Measurements from ENCODE around the gene ACOT7.

ACOT7 gene

GRCh38 chr1:6248161-6248776 is 145.3 kb downstream of the ACOT7 start:
- DNase-seq (ENCODE audit: low read depth): no peak
- TF ChIP-seq CTCF (IDR thresholded peaks at IDR 0.05; ENCODE audit: low read depth, low read length, missing control alignments): no peak
- no peak overlapping the region for H3K4me3 ChIP-seq (ENCODE audit: low read depth, low read length)

- no peak for DNase-seq (ENCODE audit: low read depth)
- no peak for TF ChIP-seq CTCF (IDR thresholded peaks at IDR 0.05; ENCODE audit: low read depth, low read length, missing control alignments)
- no peak overlapping the region for H3K4me3 ChIP-seq (ENCODE audit: low read depth, low read length)
Observed at GRCh38 chr1:6247651-6248050, 145.9 kb downstream of the ACOT7 start.

- DNase-seq (ENCODE audit: low read depth): peak; percentile 33
- no peak overlapping the region for H3K4me3 ChIP-seq (ENCODE audit: low read depth, low read length)
- peak; percentile 91 for TF ChIP-seq CTCF (IDR thresholded peaks at IDR 0.05; ENCODE audit: low read depth, low read length, missing control alignments)
Observed at GRCh38 chr1:6246497-6247467, 146.8 kb downstream of the ACOT7 start.

GRCh38 chr1:6245869-6246496 is 147.6 kb downstream of the ACOT7 start:
- peak overlapping the region; percentile 39 for H3K4me3 ChIP-seq (ENCODE audit: low read depth, low read length)
- no peak for DNase-seq (ENCODE audit: low read depth)
- no peak for TF ChIP-seq CTCF (IDR thresholded peaks at IDR 0.05; ENCODE audit: low read depth, low read length, missing control alignments)

- DNase-seq (ENCODE audit: low read depth): no peak
- H3K4me3 ChIP-seq (ENCODE audit: low read depth, low read length): peak overlapping the region; percentile 39
- TF ChIP-seq CTCF (IDR thresholded peaks at IDR 0.05; ENCODE audit: low read depth, low read length, missing control alignments): peak; percentile 88
Observed at GRCh38 chr1:6245086-6245868, 148.3 kb downstream of the ACOT7 start.

GRCh38 chr1:6244401-6245049 is 149.0 kb downstream of the ACOT7 start:
- H3K4me3 ChIP-seq (ENCODE audit: low read depth, low read length): no peak overlapping the region
- no peak for TF ChIP-seq CTCF (IDR thresholded peaks at IDR 0.05; ENCODE audit: low read depth, low read length, missing control alignments)
- no peak for DNase-seq (ENCODE audit: low read depth)
